ENCODE results near the gene KCNK10. TPM values are rescaled to one million over a fixed set of nuclear protein-coding genes. Genes with fewer than 3 reads are reported as not detected.

Gene KCNK10
- total RNA-seq, 1 experiment from 2014 or later, result not detected

DNA sequence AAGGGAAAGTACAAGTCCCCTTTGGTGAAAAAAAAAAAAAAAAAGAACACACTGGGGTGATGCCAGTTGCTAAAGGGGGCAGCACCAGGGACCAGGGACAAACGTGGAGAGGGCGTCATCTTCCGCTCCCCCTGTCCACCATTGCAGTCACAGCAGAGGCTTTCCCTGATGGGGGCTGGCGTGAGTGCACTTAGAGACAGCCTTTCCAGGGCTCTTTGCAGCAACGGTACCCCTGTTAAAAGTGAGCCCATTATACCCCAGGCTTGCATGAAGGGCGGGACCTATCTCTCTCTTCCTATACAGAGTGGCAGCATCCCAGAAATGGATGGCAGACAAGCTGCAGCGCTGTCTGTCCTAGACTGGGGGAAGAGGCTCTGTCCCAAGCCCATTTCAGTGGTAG lies 155.0 kb downstream of the KCNK10 start:
- BruUV-seq (replicated peaks), result no TSS peak
- POLR2A ChIA-PET (ENCODE audit: low non-redundant PET), result no interaction called here
- no peak for DNase-seq (ENCODE audit: low spot score)
- TF ChIP-seq EZH2 (IDR thresholded peaks at IDR 0.05; ENCODE audit: borderline replicate concordance, low read depth, low read length, poor library complexity, severe bottlenecking), result no peak
- TF ChIP-seq, protein P1, sequence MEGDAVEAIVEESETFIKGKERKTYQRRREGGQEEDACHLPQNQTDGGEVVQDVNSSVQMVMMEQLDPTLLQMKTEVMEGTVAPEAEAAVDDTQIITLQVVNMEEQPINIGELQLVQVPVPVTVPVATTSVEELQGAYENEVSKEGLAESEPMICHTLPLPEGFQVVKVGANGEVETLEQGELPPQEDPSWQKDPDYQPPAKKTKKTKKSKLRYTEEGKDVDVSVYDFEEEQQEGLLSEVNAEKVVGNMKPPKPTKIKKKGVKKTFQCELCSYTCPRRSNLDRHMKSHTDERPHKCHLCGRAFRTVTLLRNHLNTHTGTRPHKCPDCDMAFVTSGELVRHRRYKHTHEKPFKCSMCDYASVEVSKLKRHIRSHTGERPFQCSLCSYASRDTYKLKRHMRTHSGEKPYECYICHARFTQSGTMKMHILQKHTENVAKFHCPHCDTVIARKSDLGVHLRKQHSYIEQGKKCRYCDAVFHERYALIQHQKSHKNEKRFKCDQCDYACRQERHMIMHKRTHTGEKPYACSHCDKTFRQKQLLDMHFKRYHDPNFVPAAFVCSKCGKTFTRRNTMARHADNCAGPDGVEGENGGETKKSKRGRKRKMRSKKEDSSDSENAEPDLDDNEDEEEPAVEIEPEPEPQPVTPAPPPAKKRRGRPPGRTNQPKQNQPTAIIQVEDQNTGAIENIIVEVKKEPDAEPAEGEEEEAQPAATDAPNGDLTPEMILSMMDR (conservative IDR thresholded peaks at IDR 0.05; ENCODE audit: low read depth, low read length), result no peak
- Histone ChIP-seq H3K27me3 (replicated peaks; ENCODE audit: insufficient read depth, low read depth, low read length, poor library complexity) (no peaks in the 10 kb centered on the region), H3K27ac (ENCODE audit: low read depth, low read length, poor library complexity, severe bottlenecking) (no peak overlapping the region), H3K9me3 (ENCODE audit: low read depth, low read length, poor library complexity, severe bottlenecking) (no peaks in the 10 kb centered on the region), H3K4me3 (ENCODE audit: low read depth, low read length, poor library complexity, severe bottlenecking) (no peak overlapping the region), H3K4me1 (ENCODE audit: insufficient read depth, low read length, poor library complexity, severe bottlenecking) (no peaks in the 10 kb centered on the region), H3K36me3 (ENCODE audit: insufficient read depth, low read length, poor library complexity, severe bottlenecking) (no peaks in the 10 kb centered on the region)
- CTCF ChIA-PET, result interaction anchor here (0.5 to 1.8 kb wide), 5 partner anchors 21 to 223 kb away, joined by 3 to 26 read pairs (median 3); no protein-coding TSS in a partner anchor
- intact Hi-C loops (cut with micrococcal nuclease; ENCODE audit: unreplicated experiment), result loop anchor here (1.0 to 2.0 kb wide), 2 partner anchors 155 to 223 kb away; no protein-coding TSS in a partner anchor

DNA sequence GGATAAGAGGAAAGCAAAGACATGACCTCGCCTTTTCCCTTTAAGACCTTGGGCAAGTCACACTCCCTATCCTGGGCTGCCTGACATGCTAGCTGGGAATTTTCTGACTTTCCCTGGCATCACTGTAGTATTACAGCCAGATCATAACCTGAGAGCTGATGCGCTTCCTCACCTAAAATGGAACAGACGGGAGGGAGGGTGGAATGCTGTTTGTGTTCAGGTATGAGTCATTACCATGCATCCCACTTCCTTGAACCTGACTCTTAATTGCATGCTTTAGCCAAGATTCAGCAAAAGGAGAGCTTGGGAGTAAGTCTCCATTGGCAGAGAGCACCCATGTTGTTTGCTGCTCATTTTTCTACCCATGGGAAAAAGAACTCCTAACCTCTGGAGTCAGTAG lies 156.5 kb downstream of the KCNK10 start:
- ChIA-PET POLR2A (ENCODE audit: low non-redundant PET) (no interaction called here), CTCF (no interaction called here)
- no TSS peak for BruUV-seq (replicated peaks)
- intact Hi-C loops (cut with micrococcal nuclease; ENCODE audit: unreplicated experiment), result no loop called here
- H3K27me3 ChIP-seq (replicated peaks; ENCODE audit: insufficient read depth, low read depth, low read length, poor library complexity), result no peaks in the 10 kb centered on the region
- no peaks in the 10 kb centered on the region for H3K4me1 ChIP-seq (ENCODE audit: insufficient read depth, low read length, poor library complexity, severe bottlenecking)
- TF ChIP-seq EZH2 (IDR thresholded peaks at IDR 0.05; ENCODE audit: borderline replicate concordance, low read depth, low read length, poor library complexity, severe bottlenecking), result no peak
- TF ChIP-seq, protein P1 (conservative IDR thresholded peaks at IDR 0.05; ENCODE audit: low read depth, low read length), result no peak
- H3K4me3 ChIP-seq (ENCODE audit: low read depth, low read length, poor library complexity, severe bottlenecking), result no peak overlapping the region
- no peaks in the 10 kb centered on the region for H3K9me3 ChIP-seq (ENCODE audit: low read depth, low read length, poor library complexity, severe bottlenecking)
- no peak for DNase-seq (ENCODE audit: low spot score)
- H3K27ac ChIP-seq (ENCODE audit: low read depth, low read length, poor library complexity, severe bottlenecking), result no peak overlapping the region
- H3K36me3 ChIP-seq (ENCODE audit: insufficient read depth, low read length, poor library complexity, severe bottlenecking), result no peaks in the 10 kb centered on the region

DNA sequence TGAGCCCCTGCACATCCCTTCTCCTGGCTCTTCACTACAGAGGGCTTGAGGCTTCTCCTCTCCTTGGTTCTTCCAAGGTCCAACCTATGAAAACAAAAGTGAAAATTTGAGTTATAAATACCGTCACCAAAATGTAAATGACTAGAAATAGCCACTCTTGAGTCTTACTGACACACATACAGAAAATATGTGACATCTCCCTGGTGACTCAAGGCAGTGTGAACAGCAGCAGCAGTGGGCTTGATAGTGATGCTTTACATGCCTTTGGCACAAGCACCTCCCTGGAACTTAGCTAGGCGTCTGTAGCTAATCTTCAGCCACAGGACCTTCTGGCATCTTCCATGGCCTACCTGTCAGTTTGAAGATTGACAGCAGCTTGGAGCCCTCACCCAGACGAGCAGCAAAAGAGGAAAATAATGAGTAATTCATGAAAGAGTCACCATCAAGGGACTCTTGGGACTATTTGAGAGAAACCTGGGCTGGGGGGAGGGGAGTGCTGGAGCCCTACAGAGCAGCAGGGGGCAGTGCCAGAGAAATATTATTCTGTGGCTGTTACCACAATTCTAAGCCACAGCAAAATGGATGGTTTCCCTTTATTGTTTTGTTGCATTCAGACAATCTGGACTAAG lies 158.0 kb downstream of the KCNK10 start:
- BruUV-seq (replicated peaks), result no TSS peak
- Histone ChIP-seq H3K4me1 (ENCODE audit: insufficient read depth, low read length, poor library complexity, severe bottlenecking) (no peaks in the 10 kb centered on the region), H3K36me3 (ENCODE audit: insufficient read depth, low read length, poor library complexity, severe bottlenecking) (no peaks in the 10 kb centered on the region), H3K27ac (ENCODE audit: low read depth, low read length, poor library complexity, severe bottlenecking) (no peak overlapping the region), H3K27me3 (replicated peaks; ENCODE audit: insufficient read depth, low read depth, low read length, poor library complexity) (peaks cover 13% of the 10 kb centered on the region), H3K9me3 (ENCODE audit: low read depth, low read length, poor library complexity, severe bottlenecking) (no peaks in the 10 kb centered on the region), H3K4me3 (ENCODE audit: low read depth, low read length, poor library complexity, severe bottlenecking) (no peak overlapping the region)
- ChIA-PET CTCF (no interaction called here), POLR2A (ENCODE audit: low non-redundant PET) (no interaction called here)
- DNase-seq (ENCODE audit: low spot score), result no peak
- intact Hi-C loops (cut with micrococcal nuclease; ENCODE audit: unreplicated experiment), result no loop called here
- TF ChIP-seq, protein P1 (conservative IDR thresholded peaks at IDR 0.05; ENCODE audit: low read depth, low read length), result no peak
- no peak for TF ChIP-seq EZH2 (IDR thresholded peaks at IDR 0.05; ENCODE audit: borderline replicate concordance, low read depth, low read length, poor library complexity, severe bottlenecking)
